ENCODE measurements around the gene JKAMP.

The JKAMP gene

DNA sequence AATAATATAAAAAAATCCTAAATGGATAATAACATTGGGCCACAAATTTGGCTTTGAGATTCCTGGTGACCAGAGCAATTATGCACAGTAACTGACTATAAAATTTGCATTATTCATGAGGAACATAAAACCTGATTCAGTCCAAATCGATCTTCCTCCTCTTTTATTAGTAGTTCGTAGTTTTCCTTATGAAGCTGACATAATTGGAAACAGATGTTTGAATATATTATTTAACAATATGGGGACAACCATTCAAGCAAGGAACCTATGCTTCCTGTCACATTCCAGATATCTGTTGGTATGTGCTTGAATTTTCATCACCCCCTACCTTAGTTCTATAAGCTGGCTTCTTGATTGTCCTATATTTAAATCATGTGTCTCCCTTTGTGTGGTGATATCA lies 57.4 kb downstream of the JKAMP start:
- no peak for DNase-seq (ENCODE audit: low read depth)

DNA sequence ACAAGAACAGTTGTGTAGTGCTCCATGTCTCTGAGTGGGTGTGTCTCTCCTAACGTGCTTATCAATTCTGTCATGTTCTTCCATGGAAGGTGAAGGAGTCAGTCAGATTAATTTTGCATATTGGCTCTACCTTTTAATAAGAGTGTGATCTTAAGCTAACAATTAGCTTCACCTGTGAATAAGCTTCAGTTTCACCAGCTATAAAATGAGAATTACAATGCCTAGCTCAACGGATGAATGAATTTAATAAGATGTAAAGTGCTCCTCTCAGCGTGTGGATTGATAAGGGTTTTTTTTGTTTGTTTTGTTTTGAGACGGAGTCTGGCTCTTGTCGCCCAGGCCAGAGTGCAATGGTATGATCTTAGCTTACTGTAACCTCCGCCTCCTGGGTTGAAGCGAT lies 59.6 kb downstream of the JKAMP start:
- DNase-seq (ENCODE audit: low read depth) = no peak

DNA sequence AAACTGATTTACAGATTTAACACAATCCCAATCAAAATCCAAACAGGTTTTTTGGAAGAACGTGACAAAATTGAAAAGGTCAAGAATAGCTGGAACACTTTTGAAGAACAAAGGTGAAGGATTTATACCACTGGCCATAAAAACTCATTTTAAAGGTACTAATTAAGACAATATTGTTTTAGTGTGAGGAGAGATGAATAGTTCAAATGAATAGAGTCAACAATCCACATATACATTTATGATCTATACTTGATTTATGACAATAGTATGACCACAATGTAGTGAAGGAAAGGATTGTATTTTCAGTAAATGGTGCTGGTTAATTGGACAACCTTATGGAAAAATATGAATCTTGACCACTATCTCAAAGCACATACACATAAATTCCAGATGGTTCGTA lies 63.0 kb downstream of the JKAMP start:
- DNase-seq (ENCODE audit: low read depth) = no peak

Measured in stimulated activated CD8-positive, alpha-beta memory T cell treated with anti-CD3 and anti-CD28 coated beads, Interleukin-4, amount 100 ng/mL, for 24 hours (primary cell).